SIG-M5 treated with dmso at 0.1 percent for 504 hours (cell line): ENCODE results near the gene RALGDS.

Source experiments
- DNase-seq: peaks from one replicate; lab custom pipeline; 2025; ENCODE audit not compliant: unreplicated experiment; lab: John Stamatoyannopoulos, UW

Gene RALGDS

GRCh38 chr9:133137451-133138231 lies 16.6 kb upstream of the RALGDS start:
- no peak for DNase-seq

- no peak for DNase-seq
Observed at GRCh38 chr9:133135146-133135745, 14.2 kb upstream of the RALGDS start.

- no peak for DNase-seq
Observed at GRCh38 chr9:133134388-133135145, 13.5 kb upstream of the RALGDS start.

GRCh38 chr9:133133681-133134387 lies 12.8 kb upstream of the RALGDS start:
- peak; percentile 60 for DNase-seq

GRCh38 chr9:133132174-133132573 lies 11.1 kb upstream of the RALGDS start:
- no peak for DNase-seq

GRCh38 chr9:133131506-133131905 lies 10.5 kb upstream of the RALGDS start:
- no peak for DNase-seq

GRCh38 chr9:133130685-133131244 lies 9.7 kb upstream of the RALGDS start:
- DNase-seq = no peak

GRCh38 chr9:133129001-133129795 lies 8.2 kb upstream of the RALGDS start:
- no peak for DNase-seq

GRCh38 chr9:133128152-133128551 lies 7.1 kb upstream of the RALGDS start:
- DNase-seq = no peak

- DNase-seq = no peak
Observed at GRCh38 chr9:133127340-133127981, 6.4 kb upstream of the RALGDS start.

- DNase-seq = no peak
Observed at GRCh38 chr9:133126697-133127339, 5.8 kb upstream of the RALGDS start.

- no peak for DNase-seq
Observed at GRCh38 chr9:133125941-133126696, 5.1 kb upstream of the RALGDS start.

- no peak for DNase-seq
Observed at GRCh38 chr9:133124907-133125275, 3.9 kb upstream of the RALGDS start.

GRCh38 chr9:133124123-133124906 lies 3.3 kb upstream of the RALGDS start:
- no peak for DNase-seq

GRCh38 chr9:133122935-133123611 lies 2.0 kb upstream of the RALGDS start:
- no peak for DNase-seq

- no peak for DNase-seq
Observed at GRCh38 chr9:133122605-133122934, 1.5 kb upstream of the RALGDS start.

- peak; percentile 69 for DNase-seq
Observed at GRCh38 chr9:133121915-133122550, 993 bp upstream of the RALGDS start.
